H1 (cell line): ENCODE measurements around the gene FBXO28. TPM values are rescaled to one million over a fixed set of nuclear protein-coding genes. Genes with fewer than 3 reads are reported as not detected.

ENCODE experiments used
- CTCF ChIA-PET: fragments of 300-600 bp; sonication (Branson Sonifier 250); formaldehyde crosslinking; loops from one replicate; lab custom pipeline; 2021; ENCODE audit not compliant: partially characterized antibody; lab: Charles Lee
- POLR2A ChIA-PET: fragments of 300-600 bp; sonication (Branson Sonifier 250); formaldehyde crosslinking; loops from one replicate; lab custom pipeline; 2021; ENCODE audit warnings: inconsistent platforms; ENCODE audit not compliant: partially characterized antibody; lab: Charles Lee
- DNase-seq, 2 experiments: peaks; one replicate each; pipeline versions ENCODE4 v3.0.0 to v3.0.0-alpha.2; 2010 to 2022; ENCODE audit warnings: low spot score in 2 of 2, low read depth in 1 of 2, mixed read lengths in 1 of 2
- FAIRE-seq: peaks from 2 replicates; lab custom pipeline; 2011; peaks lifted over from hg19 to GRCh38; lab: Jason Lieb, UNC
- H2AFZ ChIP-seq: 2 replicates; pipeline ENCODE4 v1.8.1; 2012; ENCODE audit warnings: low read length, inconsistent platforms
- H2AK5ac ChIP-seq: 2 replicates; pipeline ENCODE4 v1.6.1; 2013; ENCODE audit warnings: low read depth, low read length
- H2BK120ac ChIP-seq: replicated peaks from 2 replicates; pipeline ENCODE3; 2013; ENCODE audit warnings: low read depth, low read length, inconsistent platforms
- H2BK12ac ChIP-seq: 2 replicates; pipeline ENCODE4 v1.6.1; 2013; ENCODE audit warnings: low read depth, low read length
- H2BK15ac ChIP-seq: 2 replicates; pipeline ENCODE4 v1.6.1; 2013; ENCODE audit warnings: low read length
- H2BK20ac ChIP-seq: 2 replicates; pipeline ENCODE4 v1.6.1; 2013; ENCODE audit warnings: low read length
- H2BK5ac ChIP-seq: 2 replicates; pipeline ENCODE4 v1.6.1; 2013; ENCODE audit warnings: low read depth, low read length
- H3K14ac ChIP-seq: 2 replicates; pipeline ENCODE4 v1.6.1; 2013; ENCODE audit warnings: inconsistent platforms; ENCODE audit not compliant: insufficient read length
- H3K18ac ChIP-seq: 2 replicates; pipeline ENCODE4 v1.6.1; 2013; ENCODE audit warnings: low read length; ENCODE audit errors: extremely low read depth
- H3K23ac ChIP-seq: 2 replicates; pipeline ENCODE4 v1.6.1; 2013; ENCODE audit warnings: inconsistent platforms; ENCODE audit not compliant: insufficient read length
- H3K23me2 ChIP-seq: 2 replicates; pipeline ENCODE4 v1.6.1; 2013; ENCODE audit warnings: low read depth, low read length
- H3K27ac ChIP-seq: 2 replicates; pipeline ENCODE4 v1.6.1; 2011; ENCODE audit warnings: low read depth, low read length, inconsistent platforms
- H3K27me3 ChIP-seq, 4 experiments: replicated peaks in 1 of 4; 1 replicate in 1 of 4; 2 replicates in 3 of 4; pipeline versions ENCODE4 v1.6.1 to v1.8.1; 2011 to 2013; ENCODE audit warnings: low read length in 3 of 4, mild to moderate bottlenecking in 3 of 4, inconsistent platforms in 2 of 4, mixed read lengths in 2 of 4, moderate library complexity in 1 of 4; ENCODE audit not compliant: control insufficient read depth in 3 of 4, insufficient read depth in 3 of 4; ENCODE audit errors: extremely low read depth in 1 of 4
- H3K36me3 ChIP-seq, 4 experiments: 2 replicates each; pipeline versions ENCODE4 v1.6.1 to v1.8.1; 2011 to 2013; ENCODE audit warnings: mild to moderate bottlenecking in 4 of 4, low read length in 3 of 4, moderate library complexity in 2 of 4, control low read depth in 1 of 4, inconsistent platforms in 1 of 4; ENCODE audit not compliant: insufficient read depth in 4 of 4, control insufficient read depth in 2 of 4
- H3K4ac ChIP-seq: replicated peaks from 2 replicates; pipeline ENCODE3; 2013; ENCODE audit warnings: low read length, low read depth, mixed read lengths, inconsistent platforms; ENCODE audit not compliant: insufficient read length
- H3K4me1 ChIP-seq, 4 experiments: replicated peaks in 1 of 4; 1 replicate in 1 of 4; 2 replicates in 3 of 4; pipeline versions ENCODE4 v1.6.1 to v1.8.1; 2011 to 2013; ENCODE audit warnings: low read length in 3 of 4, inconsistent platforms in 2 of 4, mixed read lengths in 1 of 4; ENCODE audit not compliant: insufficient read depth in 4 of 4, control insufficient read depth in 3 of 4
- H3K4me2 ChIP-seq, 2 experiments: 2 replicates each; pipeline versions ENCODE4 v1.6.1 to v1.8.1; 2011 to 2013; ENCODE audit warnings: low read depth in 2 of 2, low read length in 2 of 2, control low read depth in 1 of 2, inconsistent platforms in 1 of 2, mild to moderate bottlenecking in 1 of 2; ENCODE audit not compliant: insufficient read depth in 1 of 2
- H3K4me3 ChIP-seq, 4 experiments: fragments of 200-600, 300-600 bp in 1 of 4; sonication (generic), shearing (Covaris generic), sonication (Bioruptor Twin) in 1 of 4; 2 replicates each; pipeline versions ENCODE4 v1.5.1 to v1.8.1; 2011 to 2016; ENCODE audit warnings: low read length in 4 of 4, low read depth in 3 of 4, control low read depth in 2 of 4, inconsistent platforms in 2 of 4, mild to moderate bottlenecking in 2 of 4, mixed read lengths in 1 of 4, moderate library complexity in 1 of 4; ENCODE audit not compliant: insufficient read depth in 2 of 4; ENCODE audit errors: extremely low read depth in 1 of 4
- H3K56ac ChIP-seq: replicated peaks from 2 replicates; pipeline ENCODE3; 2013; ENCODE audit warnings: low read depth, mild to moderate bottlenecking, mixed read lengths, low read length, inconsistent platforms; ENCODE audit not compliant: insufficient read length
- H3K79me1 ChIP-seq: 2 replicates; pipeline ENCODE4 v1.6.1; 2013; ENCODE audit warnings: low read depth, low read length, control low read depth
- H3K79me2 ChIP-seq, 2 experiments: 2 replicates each; pipeline versions ENCODE4 v1.6.1 to v1.8.1; 2012 to 2013; ENCODE audit warnings: low read length in 2 of 2, mild to moderate bottlenecking in 2 of 2, inconsistent platforms in 1 of 2; ENCODE audit not compliant: insufficient read depth in 2 of 2, control insufficient read depth in 1 of 2
- H3K9ac ChIP-seq, 4 experiments: replicated peaks in 1 of 4; 1 replicate in 1 of 4; 2 replicates in 3 of 4; pipeline versions ENCODE4 v1.6.1 to v1.8.1; 2011 to 2013; ENCODE audit warnings: low read depth in 3 of 4, low read length in 3 of 4, control low read depth in 2 of 4, mild to moderate bottlenecking in 2 of 4, moderate library complexity in 2 of 4, inconsistent platforms in 1 of 4; ENCODE audit errors: extremely low read depth in 1 of 4
- H3K9me3 ChIP-seq, 2 experiments: 2 replicates each; pipeline versions ENCODE4 v1.6.1 to v1.8.1; 2012 to 2013; ENCODE audit warnings: mild to moderate bottlenecking in 2 of 2, moderate library complexity in 2 of 2, control low read depth in 1 of 2, inconsistent platforms in 1 of 2, low read depth in 1 of 2, low read length in 1 of 2, mixed read lengths in 1 of 2; ENCODE audit not compliant: insufficient read depth in 2 of 2
- H4K20me1 ChIP-seq, 2 experiments: replicated peaks in 1 of 2; 2 replicates each; pipeline versions ENCODE3 to v1.8.1; 2011 to 2013; ENCODE audit warnings: inconsistent platforms in 2 of 2, low read length in 2 of 2, mild to moderate bottlenecking in 1 of 2; ENCODE audit not compliant: insufficient read depth in 2 of 2, control insufficient read depth in 1 of 2
- H4K5ac ChIP-seq: 2 replicates; pipeline ENCODE4 v1.6.1; 2013; ENCODE audit warnings: low read length, low read depth, mixed read lengths, inconsistent platforms; ENCODE audit not compliant: insufficient read length
- H4K8ac ChIP-seq: 2 replicates; pipeline ENCODE4 v1.8.0; 2013; ENCODE audit warnings: mild to moderate bottlenecking, moderate library complexity, low read length, inconsistent platforms; ENCODE audit not compliant: insufficient read depth; ENCODE audit errors: extremely low read depth
- H4K91ac ChIP-seq: replicated peaks from 2 replicates; pipeline ENCODE3; 2013; ENCODE audit warnings: low read length, mixed read lengths, inconsistent platforms; ENCODE audit not compliant: insufficient read length
- CEBPB ChIP-seq: IDR thresholded peaks from 2 replicates; pipeline ENCODE4 v1.6.1; 2012; ENCODE audit warnings: low read depth, low read length
- CTCF ChIP-seq, 3 experiments: IDR thresholded peaks; 1 replicate in 2 of 3; 2 replicates in 1 of 3; pipeline versions ENCODE4 v1.5.1 to v1.6.1; 2011; ENCODE audit warnings: low read length in 3 of 3, mild to moderate bottlenecking in 3 of 3, inconsistent platforms in 2 of 3, low read depth in 1 of 3, moderate library complexity in 1 of 3; ENCODE audit not compliant: insufficient read depth in 1 of 3; ENCODE audit errors: control extremely low read depth in 1 of 3
- EGR1 ChIP-seq: IDR thresholded peaks from 2 replicates; pipeline ENCODE4 v1.6.1; 2011; ENCODE audit warnings: low read depth, low read length, borderline replicate concordance
- EZH2 ChIP-seq: fragments of 200-600 bp; sonication (generic); IDR thresholded peaks from 2 replicates; pipeline ENCODE4 v1.7.1; 2012; ENCODE audit warnings: low read depth, mild to moderate bottlenecking, moderate library complexity, low read length, inconsistent platforms; ENCODE audit not compliant: severe bottlenecking
- GABPA ChIP-seq: IDR thresholded peaks from 2 replicates; pipeline ENCODE4 v1.6.1; 2011; ENCODE audit warnings: mild to moderate bottlenecking, low read length, moderate library complexity, borderline replicate concordance; ENCODE audit not compliant: insufficient read depth
- JUN ChIP-seq: IDR thresholded peaks from 2 replicates; pipeline ENCODE4 v1.6.1; 2011; ENCODE audit warnings: low read depth, mild to moderate bottlenecking, improper control_type of control experiment, low read length
- POLR2A ChIP-seq, 2 experiments: IDR thresholded peaks; 1 replicate in 1 of 2; 2 replicates in 1 of 2; pipeline ENCODE4 v1.6.1; 2011; ENCODE audit warnings: low read depth in 2 of 2, low read length in 2 of 2, mild to moderate bottlenecking in 2 of 2; ENCODE audit errors: control extremely low read depth in 1 of 2
- SIN3A ChIP-seq, 2 experiments: IDR thresholded peaks in 1 of 2; conservative IDR thresholded peaks in 1 of 2; 2 replicates each; pipeline ENCODE4 v1.6.1; 2011 to 2012; ENCODE audit warnings: low read length in 2 of 2, improper control_type of control experiment in 1 of 2, low read depth in 1 of 2, mild to moderate bottlenecking in 1 of 2
- SIX5 ChIP-seq: IDR thresholded peaks from 2 replicates; pipeline ENCODE4 v1.6.1; 2011; ENCODE audit warnings: mild to moderate bottlenecking, low read depth, low read length
- SP4 ChIP-seq: IDR thresholded peaks from 2 replicates; pipeline ENCODE4 v1.6.1; 2012; ENCODE audit warnings: low read length, inconsistent platforms
- TBP ChIP-seq: IDR thresholded peaks from 2 replicates; pipeline ENCODE4 v1.6.1; 2011; ENCODE audit warnings: low read depth, low read length, improper control_type of control experiment
- WGBS, 2 experiments: shearing (Covaris generic) in 1 of 2; methylation state at CpG; one replicate each; pipeline versions ENCODE4 v1.1.6 to v1.1.7; 2013 to 2015; ENCODE audit warnings: low lambda C conversion rate in 2 of 2, mixed read lengths in 2 of 2, inconsistent platforms in 1 of 2, low coverage in 1 of 2, missing lambda C conversion rate in 1 of 2; ENCODE audit not compliant: insufficient replicate concordance in 2 of 2, insufficient coverage in 1 of 2, insufficient read length in 1 of 2; ENCODE audit errors: extremely low coverage in 1 of 2, missing lambda C conversion rate in 1 of 2; 5-methylcytosine and 5-hydroxymethylcytosine counted together
- polyA plus RNA-seq, 7 experiments: library from polyadenylated mRNA; depleted of rRNA in 3 of 7; stranded (reverse) in 5 of 7; unstranded in 2 of 7; fragments of >200 nt in 5 of 7; fragments of 200-250 nt in 2 of 7; gene quantifications; 1 replicate in 5 of 7; 2 replicates in 1 of 7; 4 replicates in 1 of 7; pipeline versions ENCODE4 v1.2.1 to v1.2.3, GENCODE V29; 2011 to 2013; ENCODE audit warnings: missing spikeins in 2 of 7, mixed read lengths in 2 of 7
- total RNA-seq: library from RNA; stranded (reverse); fragmentation: NEBNext Ultra II Directional; extraction: Animal tissue kit (Norgen Biotek cat#: 25700); gene quantifications from 2 replicates; pipeline ENCODE4 v1.2.1, GENCODE V29; 2021

FBXO28 gene
- total and polyA plus RNA-seq, 2 of the 8 experiments (the other 6 are each of a cell fraction or from before 2014, with no cell fraction given): 10.3 to 42.5 TPM

- WGBS, 2 experiments: 91% methylated on average over 5 of the region's 5 CpGs; no CpG with 5 or more reads in 1 of the 2 experiments
- no peak for TF ChIP-seq GABPA
- TF ChIP-seq EGR1: no peak
- no peak for TF ChIP-seq SIX5
- TF ChIP-seq CTCF (IDR thresholded peaks at IDR 0.05; ENCODE audit: control extremely low read depth in 1 of 3, insufficient read depth in 1 of 3, low read depth in 1 of 3, low read length in 3 of 3): no peak
- no peak for TF ChIP-seq SIN3A (conservative IDR thresholded peaks at IDR 0.05 in 1 of 2, IDR thresholded peaks at IDR 0.05 in 1 of 2; ENCODE audit: low read depth in 1 of 2, low read length in 2 of 2)
- no peak for TF ChIP-seq CEBPB
- TF ChIP-seq JUN: no peak
- no peak for TF ChIP-seq SP4
- TF ChIP-seq EZH2: no peak
- no peak for TF ChIP-seq TBP
- no peak for TF ChIP-seq POLR2A (IDR thresholded peaks at IDR 0.05; ENCODE audit: control extremely low read depth in 1 of 2, low read depth in 2 of 2, low read length in 2 of 2)
These were observed 55.0 kb downstream of the FBXO28 start for GRCh38 chr1:224168859-224169380.

More at GRCh38 chr1:224168859-224169380, 55.0 kb downstream of the FBXO28 start:
- Histone ChIP-seq H3K23ac (no peak overlapping the region), H3K27ac (no peak overlapping the region), H3K4me1 (peaks cover 0 to 11% (median 8%) of the 10 kb centered on the region in 4 experiments; a peak in 3 of 7 replicates), H2BK5ac (peak overlapping the region; percentile 52; the same call in 1 of the 2 replicates), H3K4me3 (no peak overlapping the region), H2BK15ac (peak overlapping the region; percentile 46), H3K23me2 (peaks cover 3% of the 10 kb centered on the region; the same call in 1 of the 2 replicates), H2AK5ac (no peak overlapping the region), H3K18ac (no peak overlapping the region; the same call in 1 of the 2 replicates), H4K20me1 (no peaks in the 10 kb centered on the region), H3K4me2 (no peak overlapping the region), H3K9ac (no peak overlapping the region), H3K36me3 (no peaks in the 10 kb centered on the region), H3K27me3 (no peaks in the 10 kb centered on the region), H3K56ac (no peak overlapping the region), H3K79me2 (no peaks in the 10 kb centered on the region), H4K8ac (no peak overlapping the region), H2BK12ac (peak overlapping the region; percentile 68; the same call in 1 of the 2 replicates), H4K5ac (no peak overlapping the region), H3K4ac (no peak overlapping the region), H2AFZ (peak overlapping the region; percentile 77; the same call in 1 of the 2 replicates), H2BK20ac (peak overlapping the region; percentile 98; the same call in 1 of the 2 replicates), H2BK120ac (no peak overlapping the region), H3K9me3 (no peaks in the 10 kb centered on the region), H4K91ac (no peak overlapping the region), H3K79me1 (no peaks in the 10 kb centered on the region), H3K14ac (no peak overlapping the region)
- FAIRE-seq (no peak), DNase-seq (no peak)
- POLR2A ChIA-PET: interaction anchor here (0.6 to 1.3 kb wide), 3 partner anchors 12 to 83 kb away, joined by 3 read pairs; partner anchors contain the start of gene DEGS1
- CTCF ChIA-PET: interaction anchor here (0.7 to 2.6 kb wide), 4 partner anchors 10 to 1688 kb away, joined by 3 to 14 read pairs (median 6); no protein-coding TSS in a partner anchor
